Measurements from ENCODE around the gene SLC18A3. TPM values are rescaled to one million over a fixed set of nuclear protein-coding genes. Genes with fewer than 3 reads are reported as not detected.

The SLC18A3 gene
- polyA plus RNA-seq, 1 of the 3 experiments (the other 2 are of a cell fraction), result 1.7 TPM

DNA sequence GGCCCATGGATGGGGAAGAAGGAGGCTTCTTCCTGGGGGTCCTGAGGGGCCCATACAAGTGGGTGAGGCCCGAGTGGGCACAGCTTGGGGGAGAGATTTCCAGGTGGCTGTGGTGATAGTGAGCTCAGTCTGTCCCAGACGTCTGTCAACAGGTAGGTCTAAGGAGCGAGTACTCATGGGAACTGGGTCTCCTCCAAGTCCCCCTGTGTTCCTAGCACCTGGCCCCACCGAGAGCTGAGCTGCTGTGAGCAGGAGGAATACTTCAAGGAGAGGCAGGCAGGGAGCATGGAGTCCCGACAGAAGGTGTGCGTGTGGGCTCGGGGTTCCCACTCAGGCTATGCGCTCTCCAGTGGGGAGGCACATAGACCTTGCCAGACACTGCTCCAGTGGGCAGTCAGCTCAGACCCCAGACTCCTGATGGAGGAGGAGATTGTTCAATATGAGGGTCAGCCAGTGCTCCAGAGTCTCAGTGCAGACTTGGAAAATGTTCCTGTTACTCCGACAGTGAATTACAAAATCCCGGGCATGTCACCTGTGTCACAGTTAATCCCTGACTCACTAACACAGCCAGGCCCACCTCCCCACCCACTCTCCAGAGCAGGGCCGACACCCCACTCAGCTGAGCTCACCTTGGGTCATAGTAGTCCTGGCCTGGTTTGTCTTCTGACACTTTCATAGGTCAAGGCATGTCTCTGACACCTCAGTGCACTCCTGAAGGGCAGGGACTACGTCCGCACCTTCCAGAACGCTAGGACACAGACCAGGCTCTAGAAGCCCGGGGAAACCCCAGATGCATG lies 41.1 kb downstream of the SLC18A3 start:
- H3K27me3 ChIP-seq (ENCODE audit: insufficient read depth), result no peaks in the 10 kb centered on the region
- no peaks in the 10 kb centered on the region for H3K9me2 ChIP-seq
- no peaks in the 10 kb centered on the region for H3K79me2 ChIP-seq (ENCODE audit: insufficient read depth)
- no peaks in the 10 kb centered on the region for H3K36me3 ChIP-seq (replicated peaks in 1 of 2; ENCODE audit: control insufficient read depth in 1 of 2, insufficient read depth in 2 of 2, low read length in 1 of 2)
- 45% methylated on average over 13 of the region's 15 CpGs for WGBS (ENCODE audit: low lambda C conversion rate)
- H3K4me2 ChIP-seq, result no peak overlapping the region
- no peak overlapping the region for H2AFZ ChIP-seq (ENCODE audit: low read depth)
- no peak overlapping the region for H3K9ac ChIP-seq
- no peaks in the 10 kb centered on the region for H4K20me1 ChIP-seq (ENCODE audit: insufficient read depth)
- no peak for DNase-seq
- ChIA-PET POLR2A (no interaction called here), CTCF (interaction anchor here (0.8 to 1.6 kb wide), 2 partner anchors 13 to 39 kb away, joined by 3 read pairs; no protein-coding TSS in a partner anchor)
- no peak overlapping the region for H3K27ac ChIP-seq (ENCODE audit: low read depth in 2 of 2, low read length in 1 of 2)
- H3F3A ChIP-seq (replicated peaks; ENCODE audit: insufficient read depth), result no peaks in the 10 kb centered on the region
- no peak for TF ChIP-seq RXRA (IDR thresholded peaks at IDR 0.05; ENCODE audit: borderline replicate concordance, low read depth)
- TF ChIP-seq EP300 (IDR thresholded peaks at IDR 0.05; ENCODE audit: borderline replicate concordance in 1 of 2, low read depth in 1 of 2, low read length in 1 of 2), result no peak
- TF ChIP-seq ZBTB33 (IDR thresholded peaks at IDR 0.05; ENCODE audit: borderline replicate concordance, low read depth), result no peak
- no peaks in the 10 kb centered on the region for H3K9me3 ChIP-seq
- peaks cover 0 to 12% of the 10 kb centered on the region in 2 experiments; a peak in 1 of 4 replicates for H3K4me1 ChIP-seq (ENCODE audit: control insufficient read depth in 1 of 2, insufficient read depth in 2 of 2, low read depth in 1 of 2, low read length in 1 of 2)
- no peak overlapping the region for H3K4me3 ChIP-seq (ENCODE audit: low read depth in 2 of 2, low read length in 1 of 2)

DNA sequence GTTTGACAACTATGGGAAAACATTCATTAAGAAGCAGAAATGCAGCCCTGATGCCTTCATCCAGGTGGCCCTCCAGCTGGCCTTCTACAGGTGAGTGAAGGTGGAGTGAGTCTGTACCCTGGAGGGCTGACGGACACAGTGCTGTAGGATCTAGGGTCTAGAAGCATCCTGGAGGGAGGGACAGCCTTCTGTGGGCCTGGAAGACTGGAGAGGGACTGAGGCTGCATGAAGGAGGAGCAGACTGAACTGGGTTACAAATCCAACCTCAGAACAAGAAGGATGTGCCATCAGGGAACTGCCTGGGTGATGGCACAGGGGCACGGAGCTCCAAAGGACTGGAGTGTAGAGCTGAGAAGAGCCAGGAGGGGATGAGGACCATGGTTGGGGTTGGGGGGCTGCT lies 41.8 kb downstream of the SLC18A3 start:
- Histone ChIP-seq H3K27ac (ENCODE audit: low read depth in 2 of 2, low read length in 1 of 2) (no peak overlapping the region), H2AFZ (ENCODE audit: low read depth) (no peak overlapping the region), H4K20me1 (ENCODE audit: insufficient read depth) (no peaks in the 10 kb centered on the region), H3F3A (replicated peaks; ENCODE audit: insufficient read depth) (no peaks in the 10 kb centered on the region), H3K9me2 (no peaks in the 10 kb centered on the region), H3K79me2 (ENCODE audit: insufficient read depth) (no peaks in the 10 kb centered on the region), H3K4me3 (ENCODE audit: low read depth in 2 of 2, low read length in 1 of 2) (no peak overlapping the region), H3K4me1 (ENCODE audit: control insufficient read depth in 1 of 2, insufficient read depth in 2 of 2, low read depth in 1 of 2, low read length in 1 of 2) (peaks cover 0 to 12% of the 10 kb centered on the region in 2 experiments; a peak in 1 of 4 replicates), H3K9ac (no peak overlapping the region), H3K27me3 (ENCODE audit: insufficient read depth) (no peaks in the 10 kb centered on the region), H3K4me2 (no peak overlapping the region), H3K36me3 (replicated peaks in 1 of 2; ENCODE audit: control insufficient read depth in 1 of 2, insufficient read depth in 2 of 2, low read length in 1 of 2) (no peaks in the 10 kb centered on the region), H3K9me3 (no peaks in the 10 kb centered on the region)
- DNase-seq, result no peak
- TF ChIP-seq EP300 (IDR thresholded peaks at IDR 0.05; ENCODE audit: borderline replicate concordance in 1 of 2, low read depth in 1 of 2, low read length in 1 of 2), result no peak
- TF ChIP-seq YY1 (IDR thresholded peaks at IDR 0.05; ENCODE audit: low read depth), result no peak
- TF ChIP-seq GATA2 (CRISPR knock-in tag; IDR thresholded peaks at IDR 0.05), result no peak
- TF ChIP-seq, protein P1, sequence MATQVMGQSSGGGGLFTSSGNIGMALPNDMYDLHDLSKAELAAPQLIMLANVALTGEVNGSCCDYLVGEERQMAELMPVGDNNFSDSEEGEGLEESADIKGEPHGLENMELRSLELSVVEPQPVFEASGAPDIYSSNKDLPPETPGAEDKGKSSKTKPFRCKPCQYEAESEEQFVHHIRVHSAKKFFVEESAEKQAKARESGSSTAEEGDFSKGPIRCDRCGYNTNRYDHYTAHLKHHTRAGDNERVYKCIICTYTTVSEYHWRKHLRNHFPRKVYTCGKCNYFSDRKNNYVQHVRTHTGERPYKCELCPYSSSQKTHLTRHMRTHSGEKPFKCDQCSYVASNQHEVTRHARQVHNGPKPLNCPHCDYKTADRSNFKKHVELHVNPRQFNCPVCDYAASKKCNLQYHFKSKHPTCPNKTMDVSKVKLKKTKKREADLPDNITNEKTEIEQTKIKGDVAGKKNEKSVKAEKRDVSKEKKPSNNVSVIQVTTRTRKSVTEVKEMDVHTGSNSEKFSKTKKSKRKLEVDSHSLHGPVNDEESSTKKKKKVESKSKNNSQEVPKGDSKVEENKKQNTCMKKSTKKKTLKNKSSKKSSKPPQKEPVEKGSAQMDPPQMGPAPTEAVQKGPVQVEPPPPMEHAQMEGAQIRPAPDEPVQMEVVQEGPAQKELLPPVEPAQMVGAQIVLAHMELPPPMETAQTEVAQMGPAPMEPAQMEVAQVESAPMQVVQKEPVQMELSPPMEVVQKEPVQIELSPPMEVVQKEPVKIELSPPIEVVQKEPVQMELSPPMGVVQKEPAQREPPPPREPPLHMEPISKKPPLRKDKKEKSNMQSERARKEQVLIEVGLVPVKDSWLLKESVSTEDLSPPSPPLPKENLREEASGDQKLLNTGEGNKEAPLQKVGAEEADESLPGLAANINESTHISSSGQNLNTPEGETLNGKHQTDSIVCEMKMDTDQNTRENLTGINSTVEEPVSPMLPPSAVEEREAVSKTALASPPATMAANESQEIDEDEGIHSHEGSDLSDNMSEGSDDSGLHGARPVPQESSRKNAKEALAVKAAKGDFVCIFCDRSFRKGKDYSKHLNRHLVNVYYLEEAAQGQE (IDR thresholded peaks at IDR 0.05; ENCODE audit: low read depth, low read length), result no peak
- TF ChIP-seq SMC3 (IDR thresholded peaks at IDR 0.05; ENCODE audit: low read depth, low read length), result no peak
- TF ChIP-seq EZH2phosphoT487 (IDR thresholded peaks at IDR 0.05; ENCODE audit: borderline replicate concordance, low read depth), result no peak
- TF ChIP-seq RAD21 (IDR thresholded peaks at IDR 0.05; ENCODE audit: low read length), result no peak
- TF ChIP-seq CHD2 (IDR thresholded peaks at IDR 0.05; ENCODE audit: low read length, partially characterized antibody), result no peak
- TF ChIP-seq TAF1 (IDR thresholded peaks at IDR 0.05; ENCODE audit: borderline replicate concordance, low read depth, low read length), result no peak
- WGBS (ENCODE audit: low lambda C conversion rate), result 25% methylated on average over 2 of the region's 2 CpGs
- POLR2A ChIA-PET, result no interaction called here
- CTCF ChIA-PET, result interaction anchor here (1.6 kb wide), 1 partner anchor 13 kb away, joined by 3 read pairs; no protein-coding TSS in a partner anchor
